Spleen (tissue), 11 donors: ENCODE results near the gene UBL7. TPM values are rescaled to one million over a fixed set of nuclear protein-coding genes. Genes with fewer than 3 reads are reported as not detected.

Source experiments
- DNase-seq: peaks from one replicate; pipeline ENCODE4 v3.0.0-alpha.2; 2020
- H3K27ac ChIP-seq, 8 donors: fragments of 200-600 bp; sonication (generic) in 7 of 8; 1 replicate in 4 of 8; 2 replicates in 4 of 8; pipeline versions ENCODE4 v1.5.0 to v1.8.0; 2016 to 2021; ENCODE audit warnings: inconsistent platforms in 4 of 8, mild to moderate bottlenecking in 4 of 8, moderate library complexity in 1 of 8
- H3K27me3 ChIP-seq, 7 donors: fragments of 200-600 bp; sonication (generic) in 6 of 7; replicated peaks in 1 of 7; 1 replicate in 4 of 7; 2 replicates in 3 of 7; pipeline versions ENCODE4 v1.5.0 to v1.8.0; 2016 to 2021; ENCODE audit warnings: inconsistent platforms in 3 of 7, mild to moderate bottlenecking in 1 of 7
- H3K36me3 ChIP-seq, 6 donors: fragments of 200-600 bp; sonication (generic) in 5 of 6; 1 replicate in 4 of 6; 2 replicates in 2 of 6; pipeline versions ENCODE4 v1.5.0 to v1.8.0; 2016 to 2021; ENCODE audit warnings: inconsistent platforms in 2 of 6
- H3K4me1 ChIP-seq, 6 donors: fragments of 200-600 bp; sonication (generic) in 5 of 6; 1 replicate in 3 of 6; 2 replicates in 3 of 6; pipeline versions ENCODE4 v1.5.0 to v1.8.0; 2016 to 2021; ENCODE audit warnings: inconsistent platforms in 3 of 6
- H3K4me3 ChIP-seq, 8 donors: fragments of 200-600 bp; sonication (generic) in 7 of 8; 1 replicate in 4 of 8; 2 replicates in 4 of 8; pipeline versions ENCODE4 v1.5.0 to v1.8.0; 2016 to 2021; ENCODE audit warnings: inconsistent platforms in 4 of 8, mild to moderate bottlenecking in 4 of 8, moderate library complexity in 2 of 8
- H3K9me3 ChIP-seq, 8 donors: fragments of 200-600 bp; sonication (generic) in 7 of 8; 1 replicate in 4 of 8; 2 replicates in 4 of 8; pipeline versions ENCODE4 v1.5.0 to v1.8.0; 2016 to 2021; ENCODE audit warnings: inconsistent platforms in 4 of 8
- CTCF ChIP-seq, 11 experiments: fragments of 200-600 bp in 7 of 11; fragments of 450-650 bp in 4 of 11; sonication (generic) in 4 of 11; IDR thresholded peaks in 8 of 11; conservative IDR thresholded peaks in 3 of 11; 1 replicate in 7 of 11; 2 replicates in 4 of 11; pipeline versions ENCODE4 v1.4.0 to v1.8.0; 2016 to 2021; ENCODE audit warnings: antibody characterized with exemption in 11 of 11, inconsistent platforms in 4 of 11, mild to moderate bottlenecking in 1 of 11
- POLR2A ChIP-seq, 3 donors: fragments of 450-650 bp; IDR thresholded peaks; one replicate each; pipeline ENCODE4 v1.5.1; 2017; ENCODE audit warnings: antibody characterized with exemption in 3 of 3, mild to moderate bottlenecking in 1 of 3
- POLR2AphosphoS5 ChIP-seq, 3 donors: sonication (generic); formaldehyde crosslinking; IDR thresholded peaks; one replicate each; pipeline ENCODE4 v1.5.1; 2017; ENCODE audit warnings: antibody characterized with exemption in 3 of 3
- WGBS, 5 donors: extraction: QIAGEN DNeasy Blood & Tissue Kit in 3 of 5; methylation state at CpG; one replicate each; pipeline versions ENCODE4 v1.1.5 to v1.1.7; 2013 to 2018; 5-methylcytosine and 5-hydroxymethylcytosine counted together
- intact Hi-C: fragments of 100-400 bp; cut with DNase I; formaldehyde crosslinking; loops from one replicate; pipeline ENCODE4 v1.15.0; 2023; ENCODE audit warnings: low total_unique reads
- polyA plus RNA-seq, 3 donors: library from polyadenylated mRNA; stranded (reverse); fragments of 200-250 nt; gene quantifications; one replicate each; pipeline ENCODE4 v1.2.1, GENCODE V29; 2013
- total RNA-seq, 7 donors: library from RNA; depleted of rRNA in 3 of 7; stranded (reverse); fragments of >200 nt in 3 of 7; fragmentation: NEBNext Ultra II Directional in 4 of 7; extraction: Animal tissue kit (Norgen Biotek cat#: 25700) in 4 of 7; gene quantifications; one replicate each; pipeline versions ENCODE4 v1.1.0 to v1.2.1, GENCODE V29; 2016 to 2021
- donor health status: healthy with polysubstance abuse.
- donor health status: DM: no; HTN: no; CAD: no; lungs with moderate emphysema.
- donor health status: DM: no; HTN: no; CAD: no.
- donor health status: Bipolar disorder and iron deficiency.
- donor health status: healthy.
- donor health status: DM: no; HTN: no; CAD: no.
- donor health status: DM: yes; HTN: yes; CAD: no.

Gene UBL7
- total and polyA plus RNA-seq, 10 donors: 36.9 to 83.9 (median 47.7) TPM

- Histone ChIP-seq H3K27me3 (peaks cover 0 to 9% (median 0%) of the 10 kb centered on the region in 7 donors), H3K9me3 (no peaks in the 10 kb centered on the region), H3K36me3 (peaks cover 0 to 54% (median 0%) of the 10 kb centered on the region in 6 donors), H3K4me1 (peaks cover 62 to 100% (median 99%) of the 10 kb centered on the region in 6 donors), H3K27ac (peak overlapping the region; percentile 68 to 97 (median 91)), H3K4me3 (peak overlapping the region in 5 of 8 donors; percentile 30 to 98 (median 85))
- 63 to 82% (median 74%) methylated on average over 7 to 9 of the region's 9 CpGs for WGBS, 5 donors
- no peak for DNase-seq
- no peak for TF ChIP-seq CTCF (IDR thresholded peaks at IDR 0.05 in 8 of 11, conservative IDR thresholded peaks at IDR 0.05 in 3 of 11)
- peak in 1 of 3 donors; percentile 15 for TF ChIP-seq POLR2AphosphoS5 (IDR thresholded peaks at IDR 0.05)
- intact Hi-C loops: no loop called here
Observed at GRCh38 chr15:74427607-74428441, 33.1 kb downstream of the UBL7 start.

GRCh38 chr15:74426404-74427281 is 34.3 kb downstream of the UBL7 start:
- peaks cover 71 to 100% (median 99%) of the 10 kb centered on the region in 6 donors for H3K4me1 ChIP-seq
- peak overlapping the region in 5 of 8 donors; percentile 72 to 97 (median 93) for H3K27ac ChIP-seq
- peaks cover 0 to 63% (median 0%) of the 10 kb centered on the region in 6 donors for H3K36me3 ChIP-seq
- TF ChIP-seq POLR2AphosphoS5 (IDR thresholded peaks at IDR 0.05) (peak in 1 of 3 donors; percentile 50), CTCF (IDR thresholded peaks at IDR 0.05 in 8 of 11, conservative IDR thresholded peaks at IDR 0.05 in 3 of 11) (no peak)
- WGBS, 5 donors: 62 to 91% (median 80%) methylated on average over 10 of the region's 10 CpGs
- H3K27me3 ChIP-seq: no peaks in the 10 kb centered on the region
- DNase-seq: no peak
- peak overlapping the region in 1 of 8 donors; percentile 94 for H3K4me3 ChIP-seq
- no peaks in the 10 kb centered on the region for H3K9me3 ChIP-seq
- intact Hi-C loops: no loop called here

- WGBS, 5 donors: 54 to 74% (median 61%) methylated on average over 7 of the region's 7 CpGs
- intact Hi-C loops: no loop called here
- Histone ChIP-seq H3K27me3 (no peaks in the 10 kb centered on the region), H3K4me1 (peaks cover 74 to 100% (median 99%) of the 10 kb centered on the region in 6 donors), H3K9me3 (no peaks in the 10 kb centered on the region), H3K27ac (peak overlapping the region in 7 of 8 donors; percentile 66 to 97 (median 93)), H3K36me3 (peaks cover 0 to 63% (median 0%) of the 10 kb centered on the region in 6 donors), H3K4me3 (peak overlapping the region in 1 of 8 donors; percentile 94)
- DNase-seq: no peak
- TF ChIP-seq POLR2AphosphoS5 (IDR thresholded peaks at IDR 0.05) (peak in 2 of 3 donors; percentile 71 to 77), POLR2A (IDR thresholded peaks at IDR 0.05) (no peak), CTCF (IDR thresholded peaks at IDR 0.05 in 8 of 11, conservative IDR thresholded peaks at IDR 0.05 in 3 of 11) (no peak)
Observed at GRCh38 chr15:74425630-74426029, 35.3 kb downstream of the UBL7 start.
